ENCODE measurements around the gene SV2A.

The SV2A gene

GRCh38 chr1:149949911-149950310 lies 32.3 kb upstream of the SV2A start:
- Histone ChIP-seq H3K79me2 (ENCODE audit: control insufficient read depth, insufficient read depth, low read length, poor library complexity) (no peaks in the 10 kb centered on the region), H3K36me3 (ENCODE audit: control insufficient read depth in 1 of 2, insufficient read depth in 2 of 2, low read length in 2 of 2) (peaks cover 13 to 29% of the 10 kb centered on the region in 2 experiments), H2BK5ac (ENCODE audit: low read depth, low read length, poor library complexity) (no peak overlapping the region), H2AK5ac (ENCODE audit: low read length) (no peak overlapping the region), H3K9me3 (ENCODE audit: insufficient read depth, low read depth, low read length) (no peaks in the 10 kb centered on the region), H2AFZ (ENCODE audit: insufficient read depth, low read length, poor library complexity) (no peak overlapping the region), H3K27ac (ENCODE audit: low read depth, low read length) (no peak overlapping the region), H3K14ac (ENCODE audit: low read length) (no peak overlapping the region), H2BK120ac (ENCODE audit: insufficient read depth, low read length, poor library complexity) (no peak overlapping the region), H4K8ac (ENCODE audit: low read depth, low read length) (no peak overlapping the region), H3K79me1 (ENCODE audit: low read length) (no peaks in the 10 kb centered on the region), H3K4me2 (ENCODE audit: low read length) (no peak overlapping the region), H4K91ac (ENCODE audit: low read depth, low read length) (no peak overlapping the region), H3K4me1 (ENCODE audit: control insufficient read depth in 1 of 2, insufficient read depth in 2 of 2, low read length in 2 of 2) (no peaks in the 10 kb centered on the region), H3K27me3 (ENCODE audit: insufficient read depth, low read length) (no peaks in the 10 kb centered on the region), H3K23ac (ENCODE audit: low read length) (no peak overlapping the region), H4K12ac (ENCODE audit: low read depth, low read length) (no peak overlapping the region), H3K4me3 (ENCODE audit: low read depth, low read length) (no peak overlapping the region), H3K4ac (ENCODE audit: low read depth, low read length) (no peak overlapping the region), H3K18ac (ENCODE audit: low read length) (no peak overlapping the region), H3K9ac (ENCODE audit: low read length) (no peak overlapping the region), H2BK12ac (ENCODE audit: low read length) (no peak overlapping the region)
- no peak for DNase-seq
- no CpG with 5 or more reads among the region's 6 CpGs for WGBS (ENCODE audit: extremely low coverage, insufficient coverage, insufficient read length)

GRCh38 chr1:149945206-149945605 lies 27.6 kb upstream of the SV2A start:
- no peaks in the 10 kb centered on the region for H3K79me2 ChIP-seq (ENCODE audit: control insufficient read depth, insufficient read depth, low read length, poor library complexity)
- H3K4me3 ChIP-seq (ENCODE audit: low read depth, low read length), result no peak overlapping the region
- H2AFZ ChIP-seq (ENCODE audit: insufficient read depth, low read length, poor library complexity), result no peak overlapping the region
- no peak overlapping the region for H3K18ac ChIP-seq (ENCODE audit: low read length)
- no peak overlapping the region for H3K4ac ChIP-seq (ENCODE audit: low read depth, low read length)
- no peak overlapping the region for H3K9ac ChIP-seq (ENCODE audit: low read length)
- no peak overlapping the region for H4K12ac ChIP-seq (ENCODE audit: low read depth, low read length)
- no peaks in the 10 kb centered on the region for H3K79me1 ChIP-seq (ENCODE audit: low read length)
- H2BK120ac ChIP-seq (ENCODE audit: insufficient read depth, low read length, poor library complexity), result no peak overlapping the region
- H3K36me3 ChIP-seq (ENCODE audit: control insufficient read depth in 1 of 2, insufficient read depth in 2 of 2, low read length in 2 of 2), result peaks cover 26 to 43% of the 10 kb centered on the region in 2 experiments
- H3K23ac ChIP-seq (ENCODE audit: low read length), result no peak overlapping the region
- no peak overlapping the region for H3K14ac ChIP-seq (ENCODE audit: low read length)
- no peaks in the 10 kb centered on the region for H3K9me3 ChIP-seq (ENCODE audit: insufficient read depth, low read depth, low read length)
- H4K8ac ChIP-seq (ENCODE audit: low read depth, low read length), result no peak overlapping the region
- no peak overlapping the region for H2BK5ac ChIP-seq (ENCODE audit: low read depth, low read length, poor library complexity)
- no peak overlapping the region for H3K27ac ChIP-seq (ENCODE audit: low read depth, low read length)
- no peaks in the 10 kb centered on the region for H3K4me1 ChIP-seq (ENCODE audit: control insufficient read depth in 1 of 2, insufficient read depth in 2 of 2, low read length in 2 of 2)
- WGBS (ENCODE audit: extremely low coverage, insufficient coverage, insufficient read length), result no CpG with 5 or more reads among the region's 4 CpGs
- no peak overlapping the region for H3K4me2 ChIP-seq (ENCODE audit: low read length)
- no peak overlapping the region for H4K91ac ChIP-seq (ENCODE audit: low read depth, low read length)
- no peak overlapping the region for H2AK5ac ChIP-seq (ENCODE audit: low read length)
- H3K27me3 ChIP-seq (ENCODE audit: insufficient read depth, low read length), result no peaks in the 10 kb centered on the region
- no peak for DNase-seq
- no peak overlapping the region for H2BK12ac ChIP-seq (ENCODE audit: low read length)

GRCh38 chr1:149942885-149943284 lies 25.2 kb upstream of the SV2A start:
- no peak overlapping the region for H3K18ac ChIP-seq (ENCODE audit: low read length)
- no peak overlapping the region for H2AK5ac ChIP-seq (ENCODE audit: low read length)
- no peak overlapping the region for H4K8ac ChIP-seq (ENCODE audit: low read depth, low read length)
- no peak overlapping the region for H3K4ac ChIP-seq (ENCODE audit: low read depth, low read length)
- H4K91ac ChIP-seq (ENCODE audit: low read depth, low read length), result no peak overlapping the region
- no peak for DNase-seq
- H4K12ac ChIP-seq (ENCODE audit: low read depth, low read length), result no peak overlapping the region
- H3K4me1 ChIP-seq (ENCODE audit: control insufficient read depth in 1 of 2, insufficient read depth in 2 of 2, low read length in 2 of 2), result peaks cover 3 to 7% of the 10 kb centered on the region in 2 experiments
- no peak overlapping the region for H2AFZ ChIP-seq (ENCODE audit: insufficient read depth, low read length, poor library complexity)
- H3K9ac ChIP-seq (ENCODE audit: low read length), result no peak overlapping the region
- H3K79me1 ChIP-seq (ENCODE audit: low read length), result peaks cover 12% of the 10 kb centered on the region
- no peak overlapping the region for H2BK12ac ChIP-seq (ENCODE audit: low read length)
- H2BK120ac ChIP-seq (ENCODE audit: insufficient read depth, low read length, poor library complexity), result no peak overlapping the region
- no peaks in the 10 kb centered on the region for H3K79me2 ChIP-seq (ENCODE audit: control insufficient read depth, insufficient read depth, low read length, poor library complexity)
- WGBS (ENCODE audit: extremely low coverage, insufficient coverage, insufficient read length), result no CpG with 5 or more reads among the region's 3 CpGs
- no peak overlapping the region for H3K4me3 ChIP-seq (ENCODE audit: low read depth, low read length)
- H3K27me3 ChIP-seq (ENCODE audit: insufficient read depth, low read length), result no peaks in the 10 kb centered on the region
- no peak overlapping the region for H3K14ac ChIP-seq (ENCODE audit: low read length)
- no peak overlapping the region for H3K27ac ChIP-seq (ENCODE audit: low read depth, low read length)
- no peak overlapping the region for H3K23ac ChIP-seq (ENCODE audit: low read length)
- H3K4me2 ChIP-seq (ENCODE audit: low read length), result no peak overlapping the region
- H3K36me3 ChIP-seq (ENCODE audit: control insufficient read depth in 1 of 2, insufficient read depth in 2 of 2, low read length in 2 of 2), result peaks cover 21 to 31% of the 10 kb centered on the region in 2 experiments
- H3K9me3 ChIP-seq (ENCODE audit: insufficient read depth, low read depth, low read length), result no peaks in the 10 kb centered on the region
- H2BK5ac ChIP-seq (ENCODE audit: low read depth, low read length, poor library complexity), result no peak overlapping the region

- H2AFZ ChIP-seq (ENCODE audit: insufficient read depth, low read length, poor library complexity), result no peak overlapping the region
Measured at GRCh38 chr1:149942207-149942606, 24.6 kb upstream of the SV2A start.

More at GRCh38 chr1:149942207-149942606, 24.6 kb upstream of the SV2A start:
- no peak overlapping the region for H3K9ac ChIP-seq (ENCODE audit: low read length)
- H3K27ac ChIP-seq (ENCODE audit: low read depth, low read length), result no peak overlapping the region
- no peak overlapping the region for H3K4me3 ChIP-seq (ENCODE audit: low read depth, low read length)
- no peak overlapping the region for H3K23ac ChIP-seq (ENCODE audit: low read length)
- no peak overlapping the region for H4K8ac ChIP-seq (ENCODE audit: low read depth, low read length)
- H4K12ac ChIP-seq (ENCODE audit: low read depth, low read length), result no peak overlapping the region
- DNase-seq, result peak in 1 of 2 donors; percentile 41
- H3K4me2 ChIP-seq (ENCODE audit: low read length), result no peak overlapping the region
- H3K14ac ChIP-seq (ENCODE audit: low read length), result no peak overlapping the region
- no peak overlapping the region for H3K18ac ChIP-seq (ENCODE audit: low read length)
- no peaks in the 10 kb centered on the region for H3K79me2 ChIP-seq (ENCODE audit: control insufficient read depth, insufficient read depth, low read length, poor library complexity)
- no peak overlapping the region for H3K4ac ChIP-seq (ENCODE audit: low read depth, low read length)
- H2BK120ac ChIP-seq (ENCODE audit: insufficient read depth, low read length, poor library complexity), result no peak overlapping the region
- H3K36me3 ChIP-seq (ENCODE audit: control insufficient read depth in 1 of 2, insufficient read depth in 2 of 2, low read length in 2 of 2), result peaks cover 21 to 26% of the 10 kb centered on the region in 2 experiments
- no CpG with 5 or more reads among the region's 5 CpGs for WGBS (ENCODE audit: extremely low coverage, insufficient coverage, insufficient read length)
- H3K9me3 ChIP-seq (ENCODE audit: insufficient read depth, low read depth, low read length), result no peaks in the 10 kb centered on the region
- H3K4me1 ChIP-seq (ENCODE audit: control insufficient read depth in 1 of 2, insufficient read depth in 2 of 2, low read length in 2 of 2), result peaks cover 5 to 9% of the 10 kb centered on the region in 2 experiments
- H2AK5ac ChIP-seq (ENCODE audit: low read length), result no peak overlapping the region
- no peaks in the 10 kb centered on the region for H3K27me3 ChIP-seq (ENCODE audit: insufficient read depth, low read length)
- H2BK5ac ChIP-seq (ENCODE audit: low read depth, low read length, poor library complexity), result no peak overlapping the region
- H2BK12ac ChIP-seq (ENCODE audit: low read length), result no peak overlapping the region
- no peak overlapping the region for H4K91ac ChIP-seq (ENCODE audit: low read depth, low read length)
- H3K79me1 ChIP-seq (ENCODE audit: low read length), result peaks cover 18% of the 10 kb centered on the region
